KBM-7 (cell line): ENCODE data around the gene PATE2.

Experiments
- DNase-seq: peaks from one replicate; pipeline ENCODE4 v3.0.0-alpha.2; 2015
- in situ Hi-C: fragments of 300-500 bp; cut with MboI; formaldehyde crosslinking; loops from 2 replicates; pipeline ENCODE4 v1.14.3; 2020; ENCODE audit warnings: low sequenced_read_pairs, low pct_unique_long_range_greater_than_20kb, mixed read lengths

PATE2 gene

GRCh38 chr11:125778728-125779127 lies at the start of gene PATE2:
Gene PATE2 (minus strand): TSS chr11:125778828. CDS start chr11:125778773, 55 bp downstream.
- in situ Hi-C loops, result no loop called here
- DNase-seq, result no peak

DNA sequence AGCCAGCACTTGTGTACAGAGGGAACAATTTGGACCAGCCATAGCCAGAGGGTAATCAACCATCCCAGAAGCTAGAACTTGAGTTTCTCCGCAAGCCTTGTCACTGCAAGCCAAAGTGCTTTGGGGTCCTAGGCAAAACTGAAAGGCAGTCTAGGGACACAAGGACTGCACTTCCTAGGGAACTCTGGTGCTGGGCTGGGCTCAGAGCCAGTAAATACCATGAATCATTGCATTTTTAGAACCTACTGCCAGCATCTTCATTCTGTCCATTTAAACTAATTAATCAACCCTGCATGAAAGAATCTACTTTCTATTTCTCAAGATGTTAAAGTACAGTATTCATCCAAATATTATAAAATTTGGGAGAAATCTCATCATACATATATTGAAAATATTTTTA lies 29.3 kb upstream of the PATE2 start:
- DNase-seq, result no peak
- in situ Hi-C loops, result no loop called here

- in situ Hi-C loops, result no loop called here
- no peak for DNase-seq
Measured at GRCh38 chr11:125802387-125802786, 23.8 kb upstream of the PATE2 start.

DNA sequence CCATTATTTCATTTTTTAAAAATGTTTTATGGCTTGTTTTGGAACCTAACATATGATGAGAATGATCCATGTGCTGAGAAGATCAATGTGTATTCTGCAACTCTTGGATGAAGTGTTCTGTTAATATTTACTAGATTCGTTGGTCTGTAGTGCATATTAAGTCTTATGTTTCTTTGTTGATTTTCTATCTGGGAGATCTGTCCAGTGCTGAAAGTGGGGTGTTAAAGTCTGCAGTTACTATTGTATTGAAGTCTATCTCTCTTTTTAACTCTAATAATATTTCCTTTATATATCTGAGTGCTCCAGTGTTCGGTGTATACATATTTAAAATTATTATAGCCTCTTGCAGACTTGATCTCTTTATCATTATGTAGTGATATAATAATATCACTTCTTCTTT lies 21.2 kb upstream of the PATE2 start:
- DNase-seq, result no peak
- in situ Hi-C loops, result no loop called here

DNA sequence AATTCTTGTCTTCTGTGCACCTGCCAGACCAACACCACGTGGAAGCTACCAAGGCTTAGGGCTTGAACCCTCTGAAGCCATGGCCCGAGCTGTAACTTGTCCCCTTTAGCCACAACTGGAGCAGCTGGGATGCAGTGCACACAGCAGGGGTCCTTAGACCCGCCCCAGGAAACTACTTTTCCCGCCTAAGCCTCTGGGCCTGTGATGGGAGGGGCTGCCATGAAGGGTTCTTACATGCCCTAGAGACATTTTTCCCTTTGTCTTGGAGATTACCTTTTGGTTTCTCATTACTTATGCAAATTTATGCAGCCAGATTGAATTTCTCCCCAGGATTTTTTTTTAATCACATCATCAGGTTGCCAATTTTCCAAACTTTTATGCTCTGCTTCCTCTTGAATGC lies 19.0 kb upstream of the PATE2 start:
- no peak for DNase-seq
- in situ Hi-C loops, result no loop called here

DNA sequence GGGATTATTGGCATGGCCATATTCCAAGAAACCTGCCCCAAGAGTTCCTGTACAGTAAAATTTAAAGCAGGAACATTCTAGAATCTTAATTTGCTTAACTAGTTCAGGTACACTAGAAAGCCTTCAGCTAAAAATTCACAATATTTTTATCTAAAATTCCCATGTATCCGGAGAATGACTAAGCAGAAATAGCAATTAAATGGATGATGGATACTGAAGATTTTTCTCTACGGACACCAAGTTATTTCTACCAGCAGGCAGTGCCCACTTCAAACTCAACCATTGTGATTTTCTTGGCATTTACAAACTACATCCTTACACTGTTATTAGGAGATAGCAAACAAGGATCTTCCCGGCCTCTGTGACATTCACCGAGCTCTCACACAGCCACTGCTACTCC lies 12.2 kb upstream of the PATE2 start:
- in situ Hi-C loops, result no loop called here
- no peak for DNase-seq

GRCh38 chr11:125787827-125788226 lies 9.2 kb upstream of the PATE2 start, which contains the start of gene PATE3:
Gene PATE3 (plus strand): TSS chr11:125788127. CDS start chr11:125788152, 25 bp downstream.
- DNase-seq, result no peak
- in situ Hi-C loops, result no loop called here

- DNase-seq, result no peak
- in situ Hi-C loops, result no loop called here
Measured at GRCh38 chr11:125784678-125785077, 6.0 kb upstream of the PATE2 start.

GRCh38 chr11:125777309-125777708 lies 1.3 kb downstream of the PATE2 start:
- no peak for DNase-seq
- in situ Hi-C loops, result no loop called here

- in situ Hi-C loops, result no loop called here
- DNase-seq, result no peak
Measured at GRCh38 chr11:125773516-125773915, 5.1 kb downstream of the PATE2 start.

DNA sequence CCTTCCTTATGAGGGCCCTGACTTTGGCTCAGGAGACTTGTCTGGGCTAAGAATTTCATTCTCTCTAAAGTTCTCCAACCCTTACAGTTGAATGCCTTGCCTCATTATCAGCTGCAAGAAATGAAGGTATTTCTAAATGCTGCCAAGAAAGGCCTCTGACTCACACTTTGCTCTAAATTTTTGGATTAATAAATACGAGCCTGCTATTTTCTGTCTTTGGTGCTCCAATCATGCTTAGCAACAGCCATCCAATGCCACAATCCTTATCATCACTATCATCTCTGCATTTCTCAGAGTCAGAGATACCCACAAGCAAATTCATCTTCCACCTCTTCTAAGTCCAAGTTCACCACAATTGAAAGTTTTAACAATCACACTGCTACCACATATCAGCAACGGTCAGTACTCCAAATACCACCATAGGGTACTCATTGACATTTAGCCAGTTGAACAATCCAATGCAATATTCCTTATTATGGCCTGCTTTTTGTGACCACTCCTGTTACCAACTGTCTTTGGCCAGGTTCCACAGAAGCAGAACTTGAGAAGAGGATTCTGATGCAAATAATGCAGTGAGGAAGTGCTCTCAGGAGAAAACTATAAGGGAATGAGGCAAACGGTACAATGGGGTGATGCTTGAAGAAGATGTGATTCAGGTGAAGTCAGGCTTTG lies 5.7 kb downstream of the PATE2 start:
- no peak for DNase-seq
- in situ Hi-C loops, result no loop called here

DNA sequence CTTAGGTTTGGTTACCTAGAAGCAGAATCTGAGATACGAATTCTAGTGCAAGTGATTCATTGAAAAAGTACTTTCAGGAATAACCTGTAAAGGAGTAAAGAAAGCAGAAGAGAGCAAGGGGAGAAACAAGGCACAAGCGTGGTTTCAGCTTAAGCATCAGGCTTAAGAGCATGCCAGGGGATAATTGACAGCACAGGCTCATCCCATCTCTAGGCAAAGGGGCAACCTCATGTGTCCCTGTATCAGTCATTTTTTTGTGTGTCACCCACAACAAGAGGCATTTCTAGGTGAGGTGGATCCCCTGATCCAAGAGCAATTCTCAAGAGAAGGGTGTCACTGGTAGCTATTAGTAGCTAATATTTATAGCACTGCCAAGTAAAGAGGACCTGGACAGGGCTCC lies 8.0 kb downstream of the PATE2 start:
- no peak for DNase-seq
- in situ Hi-C loops, result no loop called here

- in situ Hi-C loops, result no loop called here
- DNase-seq, result no peak
Measured at GRCh38 chr11:125768336-125769046, 10.1 kb downstream of the PATE2 start.

- in situ Hi-C loops, result no loop called here
- DNase-seq, result no peak
Measured at GRCh38 chr11:125766251-125766650, 12.4 kb downstream of the PATE2 start.

DNA sequence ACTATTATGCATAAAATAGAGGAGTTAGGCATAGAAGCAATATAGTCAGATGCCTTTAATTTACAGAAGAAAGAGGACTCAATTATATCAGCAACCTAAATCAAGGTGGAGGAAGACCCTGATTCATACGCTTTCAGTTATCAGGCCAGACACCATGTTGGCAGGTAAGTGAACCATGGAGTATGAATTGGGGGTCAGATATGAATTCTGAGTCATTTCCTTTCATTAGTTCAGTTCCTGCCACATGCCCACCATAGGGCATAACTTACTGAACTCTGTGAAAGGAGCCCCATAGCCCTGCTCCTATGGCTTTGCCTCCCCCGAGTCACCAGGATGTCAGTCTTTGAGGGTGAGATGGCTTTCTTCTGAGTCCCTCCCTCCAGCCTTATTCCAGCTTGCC lies 15.1 kb downstream of the PATE2 start:
- no peak for DNase-seq
- in situ Hi-C loops, result no loop called here

GRCh38 chr11:125762445-125762844 lies 16.2 kb downstream of the PATE2 start:
- in situ Hi-C loops, result no loop called here
- DNase-seq, result no peak

DNA sequence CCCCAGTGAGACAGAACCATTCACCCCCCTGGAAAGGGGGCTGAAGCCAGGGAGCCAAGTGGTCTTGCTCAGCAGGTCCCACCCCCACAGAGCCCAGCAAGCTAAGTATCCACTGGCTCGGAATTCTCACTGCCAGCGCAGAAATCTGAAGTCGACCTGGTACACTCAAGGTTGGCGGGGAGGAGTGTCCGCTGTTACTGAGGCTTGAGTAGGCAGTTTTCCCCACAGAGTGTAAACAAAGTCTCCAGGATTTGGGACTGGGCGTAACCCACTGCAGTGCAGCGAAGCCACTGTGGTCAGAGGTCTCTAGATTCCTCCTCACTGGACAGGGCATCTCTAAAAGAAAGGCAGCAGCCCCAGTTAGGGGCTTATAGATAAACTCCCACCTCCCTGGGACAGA lies 22.6 kb downstream of the PATE2 start:
- DNase-seq, result no peak
- in situ Hi-C loops, result no loop called here

DNA sequence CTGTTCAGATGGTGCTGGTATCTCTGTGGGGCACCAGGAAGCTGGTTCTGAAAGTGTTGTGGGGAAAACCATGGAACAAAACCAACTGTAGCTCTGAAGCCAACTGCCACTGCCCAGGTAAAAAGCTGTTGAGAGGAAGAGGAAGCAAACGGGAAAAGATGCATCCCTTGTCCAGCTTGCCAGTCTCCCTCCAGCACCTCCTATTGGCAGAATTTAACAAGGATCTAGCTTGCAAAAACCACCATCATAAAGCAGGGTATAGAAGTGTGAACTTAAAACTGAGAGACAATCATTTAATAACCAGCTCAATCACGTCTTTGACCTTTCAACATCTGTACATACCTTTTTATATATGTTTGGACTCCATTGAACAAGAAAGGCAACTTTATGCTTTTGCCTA lies 28.0 kb downstream of the PATE2 start:
- no peak for DNase-seq
- in situ Hi-C loops, result no loop called here

DNA sequence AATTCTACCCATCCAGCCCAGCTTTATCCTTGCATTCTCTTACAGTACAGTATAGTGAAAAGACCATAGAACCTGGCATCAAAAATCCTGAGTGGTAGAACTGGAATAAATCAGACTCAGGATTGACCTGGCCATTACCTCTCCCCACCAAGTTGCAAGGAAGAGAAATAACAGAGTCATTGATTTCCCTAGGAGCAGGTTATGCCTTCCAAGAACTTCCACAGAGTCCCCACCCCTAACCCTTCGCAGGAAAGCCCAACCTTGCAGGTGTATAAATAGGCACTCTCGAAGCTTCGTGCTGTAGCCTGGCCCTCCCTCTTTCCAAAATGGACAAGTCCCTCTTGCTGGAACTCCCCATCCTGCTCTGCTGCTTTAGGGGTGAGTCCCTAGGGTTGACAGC lies 32.6 kb downstream of the PATE2 start, which contains the start of gene PATE1:
PATE1 (plus strand) TSS at position 301 of the 400 bp plus-strand sequence; CDS start at position 327, 26 bp downstream.
- no peak for DNase-seq
- in situ Hi-C loops, result no loop called here

DNA sequence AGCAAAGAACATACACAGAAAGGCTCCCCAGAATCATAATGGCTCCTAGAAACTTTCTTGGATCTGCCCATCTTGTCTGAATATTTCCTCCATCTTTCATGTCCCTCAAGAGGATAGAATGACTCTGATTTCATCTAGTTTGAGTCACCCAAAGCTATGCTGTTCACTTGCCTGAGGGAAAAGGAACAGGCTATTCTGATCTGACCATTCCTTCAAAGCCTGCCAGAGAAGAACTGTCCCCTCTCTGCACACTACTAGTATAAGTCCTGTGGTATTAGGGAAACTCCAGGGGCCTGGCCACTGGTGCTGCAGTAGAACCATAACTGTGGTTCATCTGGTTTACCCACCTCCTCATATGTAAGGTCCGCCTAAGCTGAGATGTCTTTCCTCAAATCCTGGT lies 34.9 kb downstream of the PATE2 start:
- in situ Hi-C loops, result no loop called here
- no peak for DNase-seq

DNA sequence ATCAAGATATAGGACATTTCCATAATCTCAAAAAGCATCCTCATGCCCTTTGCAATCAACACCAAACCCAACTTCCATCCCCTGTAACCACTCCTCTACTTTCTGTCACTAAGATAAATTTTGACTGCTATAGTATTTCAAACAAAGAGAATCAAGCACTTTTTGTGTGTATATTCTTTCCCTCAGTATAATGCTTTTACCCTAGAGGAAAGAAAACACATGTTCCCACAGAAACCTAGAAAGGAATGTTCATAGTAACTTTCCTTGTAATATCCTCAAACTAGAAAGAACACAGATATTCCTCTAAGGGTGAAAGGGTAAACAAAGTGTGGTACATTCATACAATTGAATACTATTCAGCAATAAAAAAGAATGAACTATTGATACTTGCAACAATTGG lies 38.0 kb downstream of the PATE2 start:
- DNase-seq, result no peak
- in situ Hi-C loops, result no loop called here
